Activated CD4-positive, alpha-beta T cell treated with anti-CD3 and anti-CD28 coated beads for 36 hours (primary cell): ENCODE measurements around the gene HOXD12. TPM values are rescaled to one million over a fixed set of nuclear protein-coding genes. Genes with fewer than 3 reads are reported as not detected.
A peak's percentile ranks its signal among the peaks of the same experiment; 100 is the strongest.

Experiments
- ATAC-seq: fragments of 200-7000 bp; cut with Tn5 transposase; one replicate; pipeline ENCODE4 v1.10.0; 2021; ENCODE audit warnings: mild to moderate bottlenecking, moderate library complexity
- CTCF ChIA-PET: fragments of 350-600 bp; sonication (Branson Sonifier 250); formaldehyde crosslinking; loops from one replicate; lab custom pipeline; 2021; ENCODE audit warnings: antibody characterized with exemption; lab: Charles Lee
- POLR2A ChIA-PET: fragments of 350-600 bp; sonication (Branson Sonifier 250); formaldehyde crosslinking; loops from one replicate; lab custom pipeline; 2021; ENCODE audit warnings: antibody characterized with exemption, inconsistent platforms; lab: Charles Lee
- DNase-seq: peaks from one replicate; pipeline ENCODE4 v3.0.0-alpha.2; 2020
- H3K27ac Mint-ChIP-seq: one replicate; pipeline ENCODE4 v1.8.0; 2021; ENCODE audit warnings: mixed read lengths
- H3K27me3 Mint-ChIP-seq: one replicate; pipeline ENCODE4 v1.8.0; 2021; ENCODE audit warnings: mixed read lengths
- H3K36me3 Mint-ChIP-seq: one replicate; pipeline ENCODE4 v1.8.0; 2021; ENCODE audit warnings: low read depth, mixed read lengths
- H3K4me1 Mint-ChIP-seq: one replicate; pipeline ENCODE4 v1.8.0; 2021; ENCODE audit warnings: mixed read lengths
- H3K4me3 Mint-ChIP-seq: one replicate; pipeline ENCODE4 v1.8.0; 2021; ENCODE audit warnings: mild to moderate bottlenecking, moderate library complexity, mixed read lengths
- H3K9me3 Mint-ChIP-seq: one replicate; pipeline ENCODE4 v1.8.0; 2021; ENCODE audit warnings: low read depth, mixed read lengths
- intact Hi-C, 2 experiments: fragments of 100-400 bp; cut with DNase I in 1 of 2; cut with micrococcal nuclease in 1 of 2; formaldehyde crosslinking; loops; one replicate each; pipeline versions ENCODE4 v1.14.2 to v1.15.1; 2022 to 2024; cut with DNase I, micrococcal nuclease
- total RNA-seq, 2 experiments: library from RNA; stranded (reverse); gene quantifications; one replicate each; pipeline ENCODE4 v1.2.3, GENCODE V29; 2021

Gene HOXD12
- total RNA-seq, 2 experiments from 2014 or later = not detected

DNA sequence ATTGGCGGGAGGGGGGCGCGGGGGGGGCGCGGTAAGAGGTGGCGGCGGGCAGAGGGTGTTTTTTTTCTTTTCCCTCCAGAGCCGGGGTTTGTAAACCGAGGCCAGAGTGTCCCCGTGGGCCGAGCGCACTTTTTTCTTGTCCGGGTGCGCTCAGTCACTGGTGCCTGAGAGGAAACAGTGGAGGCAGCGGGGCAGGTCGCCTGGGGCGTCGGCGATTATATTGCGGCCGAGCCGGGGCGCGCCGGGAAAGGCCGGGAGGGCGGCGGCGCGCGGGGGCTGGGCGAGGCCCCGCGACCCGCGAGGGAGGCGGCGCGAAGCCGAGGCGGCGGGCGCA, 30.2 kb downstream of the HOXD12 start:
- Mint-ChIP-seq H3K9me3 (no peaks in the 10 kb centered on the region), H3K27me3 (peaks cover 74% of the 10 kb centered on the region), H3K4me1 (peaks cover 27% of the 10 kb centered on the region), H3K4me3 (peak overlapping the region; percentile 41), H3K27ac (no peak overlapping the region), H3K36me3 (no peaks in the 10 kb centered on the region)
- intact Hi-C loops = loop anchor here (2.0 to 10.0 kb wide), 6 partner anchors 33 to 1795 kb away; partner anchors contain the start of gene SP9 (in 1 of the 2)
- ATAC-seq = no peak
- ChIA-PET POLR2A (no interaction called here), CTCF (interaction anchor here (1.3 kb wide), 1 partner anchor 15 kb away, joined by 3 read pairs; no protein-coding TSS in a partner anchor)
- no peak for DNase-seq

DNA sequence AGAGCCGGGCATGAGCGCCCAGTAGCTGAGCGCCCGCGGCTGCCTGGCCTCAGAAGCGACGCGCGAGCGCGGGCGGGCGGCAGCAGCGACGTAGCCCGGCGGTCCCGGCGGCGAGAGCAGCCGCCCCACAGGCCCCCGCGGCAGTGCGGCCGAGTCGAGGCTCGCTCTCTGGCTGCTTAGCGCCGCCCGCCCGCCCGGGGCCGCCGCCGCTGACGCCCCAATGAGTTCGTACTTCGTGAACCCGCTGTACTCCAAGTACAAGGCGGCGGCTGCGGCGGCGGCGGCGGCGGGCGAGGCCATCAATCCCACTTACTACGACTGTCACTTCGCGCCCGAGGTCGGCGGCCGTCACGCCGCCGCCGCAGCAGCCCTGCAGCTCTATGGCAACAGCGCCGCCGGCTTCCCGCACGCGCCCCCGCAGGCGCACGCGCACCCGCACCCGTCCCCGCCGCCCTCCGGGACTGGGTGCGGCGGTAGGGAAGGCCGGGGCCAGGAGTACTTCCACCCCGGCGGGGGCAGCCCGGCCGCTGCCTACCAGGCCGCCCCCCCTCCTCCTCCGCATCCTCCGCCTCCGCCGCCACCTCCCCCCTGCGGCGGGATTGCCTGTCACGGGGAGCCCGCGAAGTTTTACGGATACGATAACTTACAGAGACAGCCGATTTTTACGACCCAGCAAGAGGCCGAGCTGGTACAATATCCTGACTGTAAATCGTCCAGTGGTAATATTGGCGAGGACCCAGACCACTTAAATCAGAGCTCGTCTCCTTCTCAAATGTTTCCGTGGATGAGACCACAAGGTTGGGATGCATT, 30.8 kb downstream of the HOXD12 start:
- DNase-seq (peak; percentile 54), ATAC-seq (peak; percentile 34)
- no peak overlapping the region for H3K27ac Mint-ChIP-seq
- H3K4me3 Mint-ChIP-seq = peak overlapping the region; percentile 41
- ChIA-PET POLR2A (no interaction called here), CTCF (interaction anchor here (0.9 to 3.0 kb wide), 5 partner anchors 10 to 508 kb away, joined by 3 to 14 read pairs (median 7); no protein-coding TSS in a partner anchor)
- H3K9me3 Mint-ChIP-seq = no peaks in the 10 kb centered on the region
- peaks cover 27% of the 10 kb centered on the region for H3K4me1 Mint-ChIP-seq
- peaks cover 76% of the 10 kb centered on the region for H3K27me3 Mint-ChIP-seq
- H3K36me3 Mint-ChIP-seq = no peaks in the 10 kb centered on the region
- intact Hi-C loops = loop anchor here in 1 of 2 experiments (2.0 kb wide), 1 partner anchor 140 kb away; no protein-coding TSS in a partner anchor

DNA sequence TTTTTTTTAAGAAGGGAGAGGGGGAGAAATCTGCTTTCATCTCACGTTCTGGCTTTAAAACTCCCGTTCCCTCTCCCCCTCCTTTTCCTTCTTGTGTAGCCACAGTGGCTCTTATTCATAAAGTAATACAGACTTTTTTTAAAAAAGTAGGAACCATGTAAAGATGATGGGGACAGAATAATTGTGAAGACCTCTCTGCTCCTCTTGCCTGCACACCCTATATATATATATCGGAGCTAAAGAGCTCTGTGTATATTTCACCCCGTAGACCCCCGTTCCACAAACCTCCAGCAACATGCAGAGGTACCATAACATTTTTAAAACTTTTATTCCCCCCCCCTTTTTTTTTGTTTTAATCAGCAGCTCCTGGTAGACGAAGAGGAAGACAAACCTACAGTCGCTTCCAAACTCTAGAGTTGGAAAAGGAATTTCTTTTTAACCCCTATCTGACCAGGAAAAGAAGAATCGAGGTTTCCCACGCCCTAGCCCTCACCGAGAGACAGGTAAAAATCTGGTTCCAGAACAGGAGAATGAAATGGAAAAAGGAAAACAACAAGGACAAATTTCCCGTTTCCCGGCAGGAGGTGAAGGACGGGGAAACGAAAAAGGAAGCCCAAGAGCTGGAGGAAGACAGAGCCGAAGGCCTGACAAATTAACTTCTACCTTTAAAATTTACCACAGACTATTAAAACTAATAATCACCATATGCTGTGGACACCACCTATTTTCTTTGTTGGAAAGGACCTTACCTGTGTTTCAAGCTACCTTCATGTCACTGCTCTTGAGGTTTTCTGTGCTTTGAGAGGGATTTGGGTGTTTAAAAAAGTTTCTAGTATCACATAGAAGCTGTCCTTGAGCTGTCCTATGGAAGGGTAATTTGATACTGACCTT, 31.6 kb downstream of the HOXD12 start:
- CTCF ChIA-PET = interaction anchor here (0.9 to 3.0 kb wide), 8 partner anchors 9 to 521 kb away, joined by 3 to 14 read pairs (median 6); no protein-coding TSS in a partner anchor
- intact Hi-C loops = loop anchor here in 1 of 2 experiments (2.0 kb wide), 1 partner anchor 140 kb away; no protein-coding TSS in a partner anchor
- no peak overlapping the region for H3K27ac Mint-ChIP-seq
- POLR2A ChIA-PET = no interaction called here
- no peak for DNase-seq
- no peak for ATAC-seq
- no peaks in the 10 kb centered on the region for H3K9me3 Mint-ChIP-seq
- H3K4me1 Mint-ChIP-seq = peaks cover 36% of the 10 kb centered on the region
- H3K27me3 Mint-ChIP-seq = peaks cover 76% of the 10 kb centered on the region
- H3K36me3 Mint-ChIP-seq = no peaks in the 10 kb centered on the region
- peak overlapping the region; percentile 41 for H3K4me3 Mint-ChIP-seq

DNA sequence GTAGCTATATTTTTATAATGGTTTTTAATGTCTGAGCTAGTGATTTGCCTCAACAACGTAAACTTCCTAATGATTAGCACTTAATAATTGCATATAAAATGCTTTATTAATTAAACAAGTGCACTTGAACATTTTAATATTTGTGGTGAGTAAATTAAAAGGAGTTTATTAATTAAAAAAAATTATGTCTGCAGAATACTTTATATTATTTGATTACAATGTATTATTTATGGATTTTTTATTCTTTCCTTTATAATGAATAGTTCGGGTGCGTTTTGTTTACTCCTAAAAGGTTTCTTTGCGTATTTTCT, 32.2 kb downstream of the HOXD12 start:
- H3K4me1 Mint-ChIP-seq = peaks cover 37% of the 10 kb centered on the region
- DNase-seq = no peak
- intact Hi-C loops = loop anchor here in 1 of 2 experiments (2.0 kb wide), 1 partner anchor 139 kb away; no protein-coding TSS in a partner anchor
- POLR2A ChIA-PET = no interaction called here
- no peaks in the 10 kb centered on the region for H3K36me3 Mint-ChIP-seq
- peaks cover 75% of the 10 kb centered on the region for H3K27me3 Mint-ChIP-seq
- CTCF ChIA-PET = interaction anchor here (0.9 to 3.0 kb wide), 7 partner anchors 8 to 520 kb away, joined by 3 to 14 read pairs (median 7); no protein-coding TSS in a partner anchor
- no peak for ATAC-seq
- H3K4me3 Mint-ChIP-seq = peak overlapping the region; percentile 50
- H3K9me3 Mint-ChIP-seq = no peaks in the 10 kb centered on the region
- no peak overlapping the region for H3K27ac Mint-ChIP-seq

DNA sequence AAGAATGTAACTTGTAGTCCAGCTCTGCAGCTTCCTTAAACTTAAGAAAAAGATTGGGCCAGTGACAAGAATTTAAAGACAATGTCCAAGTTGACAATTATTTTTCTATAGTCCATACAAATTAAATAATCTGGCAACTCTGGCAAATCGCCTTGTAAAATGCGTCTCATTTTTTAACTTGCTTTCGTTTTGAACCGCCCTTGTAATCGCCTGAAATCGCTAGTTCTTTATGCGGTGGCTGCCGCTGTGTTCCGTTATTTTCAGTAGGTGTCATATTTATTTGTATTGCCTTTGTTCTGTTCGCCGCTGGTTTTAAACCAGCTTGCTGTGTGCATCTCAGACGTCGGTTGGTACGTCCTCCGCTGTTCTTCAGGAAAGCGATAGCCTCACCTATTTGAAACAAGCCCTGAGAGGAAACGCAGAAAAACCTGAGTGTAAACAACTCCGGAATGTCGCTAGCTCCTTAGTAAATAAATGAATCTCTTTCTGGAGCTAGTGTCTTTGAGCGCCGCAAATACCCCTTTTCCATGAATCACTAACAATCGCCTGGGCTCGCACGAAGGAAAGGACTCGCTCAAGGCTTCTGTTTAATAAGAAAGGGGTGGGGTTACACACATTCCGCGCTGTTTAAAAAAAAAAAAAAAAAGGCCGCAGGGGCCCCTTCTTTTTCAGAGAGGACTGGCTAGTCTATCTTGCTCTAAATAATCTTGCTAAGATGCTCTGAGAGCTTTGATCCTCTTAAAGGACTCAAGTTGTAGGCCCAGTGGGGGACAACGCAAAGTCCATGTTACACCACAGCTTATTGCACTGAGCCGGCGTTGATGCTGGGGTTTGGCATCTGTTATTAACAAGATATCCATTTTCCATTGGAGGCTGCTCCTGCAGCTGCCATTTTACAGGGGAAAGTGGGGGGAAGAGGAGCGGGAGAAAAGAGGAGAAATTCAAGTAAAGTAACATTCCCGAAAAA, 32.9 kb downstream of the HOXD12 start:
- H3K4me3 Mint-ChIP-seq = peak overlapping the region; percentile 50
- CTCF ChIA-PET = interaction anchor here (0.9 to 3.0 kb wide), 11 partner anchors 8 to 1016 kb away, joined by 3 to 14 read pairs (median 5); partner anchors contain the start of gene HOXD9
- H3K27me3 Mint-ChIP-seq = peaks cover 75% of the 10 kb centered on the region
- ATAC-seq = no peak
- no peaks in the 10 kb centered on the region for H3K9me3 Mint-ChIP-seq
- DNase-seq = peak; percentile 26
- H3K36me3 Mint-ChIP-seq = no peaks in the 10 kb centered on the region
- H3K27ac Mint-ChIP-seq = no peak overlapping the region
- POLR2A ChIA-PET = interaction anchor here (0.7 kb wide), 1 partner anchor 800 kb away, joined by 7 read pairs; no protein-coding TSS in a partner anchor
- H3K4me1 Mint-ChIP-seq = peaks cover 35% of the 10 kb centered on the region
- intact Hi-C loops = no loop called here

DNA sequence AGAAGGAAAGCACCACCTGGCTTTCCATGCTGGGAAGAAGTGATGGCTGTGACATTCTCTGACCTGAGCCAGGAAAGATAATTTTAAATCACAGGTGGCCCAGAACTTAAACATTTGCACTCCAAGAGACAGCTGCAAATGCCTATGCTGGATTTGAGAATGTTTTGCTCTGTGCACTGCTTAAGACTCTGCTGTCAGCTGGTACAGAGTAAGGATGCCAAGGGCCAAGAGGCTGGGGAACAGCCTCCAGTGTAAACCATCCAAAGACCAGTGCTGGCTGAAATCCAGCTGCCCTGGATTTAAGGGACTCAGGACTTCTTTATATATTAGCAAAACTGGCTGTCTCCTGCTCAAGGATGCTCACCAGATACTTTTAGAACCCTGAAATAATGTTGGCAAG, 33.8 kb downstream of the HOXD12 start:
- no peaks in the 10 kb centered on the region for H3K36me3 Mint-ChIP-seq
- ChIA-PET POLR2A (no interaction called here), CTCF (interaction anchor here (0.9 to 3.0 kb wide), 4 partner anchors 11 to 1015 kb away, joined by 3 to 14 read pairs (median 5); partner anchors contain the start of gene HOXD9)
- no peak overlapping the region for H3K4me3 Mint-ChIP-seq
- H3K9me3 Mint-ChIP-seq = peaks cover 2% of the 10 kb centered on the region
- intact Hi-C loops = no loop called here
- H3K27me3 Mint-ChIP-seq = peaks cover 75% of the 10 kb centered on the region
- ATAC-seq = no peak
- H3K4me1 Mint-ChIP-seq = peaks cover 28% of the 10 kb centered on the region
- no peak overlapping the region for H3K27ac Mint-ChIP-seq
- DNase-seq = no peak

DNA sequence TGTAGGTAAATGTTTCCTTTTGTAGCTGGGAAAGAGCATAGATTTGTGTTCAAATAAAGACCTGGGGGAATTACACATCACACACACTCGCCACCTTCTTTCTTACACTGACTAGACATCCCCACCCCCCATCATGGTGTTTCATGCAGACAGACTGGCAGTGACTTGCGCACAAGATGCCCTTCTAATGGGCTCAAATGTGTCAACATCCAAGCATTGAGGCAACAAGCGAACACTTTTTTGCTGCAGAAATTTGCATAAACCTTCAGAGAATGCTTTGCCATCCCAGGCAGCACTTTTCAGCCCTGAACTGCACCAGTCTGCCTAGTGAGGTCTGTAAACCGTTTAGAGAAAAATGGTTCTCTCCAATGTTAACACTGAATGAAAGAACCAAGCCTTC, 34.4 kb downstream of the HOXD12 start:
- POLR2A ChIA-PET = no interaction called here
- Mint-ChIP-seq H3K9me3 (peaks cover 3% of the 10 kb centered on the region), H3K27me3 (peaks cover 76% of the 10 kb centered on the region), H3K4me1 (peaks cover 28% of the 10 kb centered on the region), H3K27ac (no peak overlapping the region), H3K36me3 (no peaks in the 10 kb centered on the region), H3K4me3 (no peak overlapping the region)
- intact Hi-C loops = no loop called here
- ATAC-seq (no peak), DNase-seq (no peak)
- CTCF ChIA-PET = interaction anchor here (1.1 kb wide), 1 partner anchor 8 kb away, joined by 4 read pairs; no protein-coding TSS in a partner anchor

DNA sequence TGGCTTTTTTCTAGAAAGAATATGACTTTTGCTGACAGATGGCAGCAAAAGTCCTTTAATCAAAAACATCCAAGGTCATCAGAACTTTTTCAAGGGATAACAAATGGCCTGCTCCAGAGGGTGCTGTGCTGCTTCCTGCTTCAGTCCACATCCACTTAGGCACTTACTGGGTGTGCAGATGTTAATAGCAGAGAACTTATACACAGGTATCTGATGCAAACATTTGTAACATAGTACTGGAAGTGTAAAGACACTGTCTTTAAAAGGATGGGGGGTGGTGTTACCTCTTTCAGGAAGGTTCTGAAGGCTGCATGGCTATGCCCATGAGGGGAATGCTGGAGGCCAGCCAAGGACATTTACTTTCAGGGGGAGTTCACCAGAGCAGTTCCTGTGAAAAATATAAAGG, 35.4 kb downstream of the HOXD12 start:
- peaks cover 82% of the 10 kb centered on the region for H3K27me3 Mint-ChIP-seq
- ChIA-PET CTCF (interaction anchor here (0.7 kb wide), 1 partner anchor 11 kb away, joined by 3 read pairs; no protein-coding TSS in a partner anchor), POLR2A (no interaction called here)
- H3K4me1 Mint-ChIP-seq = peaks cover 30% of the 10 kb centered on the region
- no peak overlapping the region for H3K27ac Mint-ChIP-seq
- ATAC-seq (no peak), DNase-seq (no peak)
- no peaks in the 10 kb centered on the region for H3K36me3 Mint-ChIP-seq
- H3K9me3 Mint-ChIP-seq = peaks cover 3% of the 10 kb centered on the region
- intact Hi-C loops = loop anchor here in 1 of 2 experiments (5.0 kb wide), 1 partner anchor 37 kb away; no protein-coding TSS in a partner anchor
- H3K4me3 Mint-ChIP-seq = no peak overlapping the region

DNA sequence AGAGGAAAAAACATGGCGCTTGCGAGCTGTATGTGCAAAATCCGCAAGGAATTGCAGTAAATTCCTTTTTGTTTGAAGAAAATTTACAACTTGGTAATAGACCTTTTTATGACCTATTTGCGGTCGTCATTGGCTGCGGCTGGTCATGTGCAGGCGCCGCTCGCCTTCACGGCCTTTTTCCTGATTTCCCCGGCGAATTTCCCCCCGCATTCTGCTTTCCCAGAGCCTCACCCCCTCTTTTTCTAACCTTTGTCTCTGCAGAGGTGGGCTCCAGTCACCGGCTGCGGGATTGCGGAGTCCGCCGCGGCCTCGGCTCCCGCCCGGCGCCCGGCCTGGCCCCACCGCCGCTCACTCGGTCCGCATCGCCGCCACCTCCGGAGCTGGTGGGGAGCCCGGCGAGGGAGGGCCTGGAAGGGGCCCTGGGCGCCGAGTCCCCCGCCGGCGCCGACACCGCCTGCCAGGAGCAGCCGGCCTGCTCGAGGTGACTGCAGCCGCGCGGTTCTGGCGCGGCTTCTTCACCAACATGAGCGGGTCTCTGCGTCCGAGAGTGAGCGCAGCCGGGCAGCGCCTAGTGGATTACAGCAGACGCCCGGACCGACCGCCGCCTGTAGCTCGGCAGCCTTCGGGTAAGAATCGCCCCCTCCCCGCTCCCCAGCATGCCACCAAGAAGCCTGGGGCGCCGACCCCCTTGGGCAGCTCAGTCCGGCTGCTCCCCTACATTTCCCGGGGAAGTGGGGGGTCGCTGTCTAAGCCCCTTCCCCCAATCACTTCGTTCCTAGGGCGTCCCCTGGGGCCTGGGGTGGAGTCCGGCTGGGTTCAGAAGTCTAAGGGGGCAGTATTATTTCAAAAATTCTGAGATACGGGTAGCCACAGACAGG, 37.0 kb downstream of the HOXD12 start:
- no peaks in the 10 kb centered on the region for H3K36me3 Mint-ChIP-seq
- ATAC-seq (no peak), DNase-seq (peak; percentile 28)
- H3K27ac Mint-ChIP-seq = no peak overlapping the region
- H3K4me3 Mint-ChIP-seq = no peak overlapping the region
- POLR2A ChIA-PET = no interaction called here
- H3K27me3 Mint-ChIP-seq = peaks cover 79% of the 10 kb centered on the region
- peaks cover 21% of the 10 kb centered on the region for H3K4me1 Mint-ChIP-seq
- CTCF ChIA-PET = interaction anchor here (0.7 to 1.4 kb wide), 2 partner anchors 9 to 318 kb away, joined by 3 to 6 read pairs; no protein-coding TSS in a partner anchor
- H3K9me3 Mint-ChIP-seq = peaks cover 3% of the 10 kb centered on the region
- intact Hi-C loops = loop anchor here in 1 of 2 experiments (5.0 kb wide), 1 partner anchor 36 kb away; no protein-coding TSS in a partner anchor
